Kidney epithelial cell (primary cell): ENCODE results near the gene SRCIN1. TPM values are rescaled to one million over a fixed set of nuclear protein-coding genes. Genes with fewer than 3 reads are reported as not detected.

Experiments used
- DNase-seq: peaks from one replicate; pipeline ENCODE4 v3.0.0-alpha.2; 2010; ENCODE audit warnings: low read depth
- H3K27me3 ChIP-seq: 2 replicates; pipeline ENCODE4 v1.6.0; 2011; ENCODE audit warnings: low read length; ENCODE audit not compliant: control insufficient read depth, insufficient read depth
- H3K36me3 ChIP-seq: 2 replicates; pipeline ENCODE4 v1.5.1; 2011; ENCODE audit warnings: low read length; ENCODE audit not compliant: control insufficient read depth, insufficient read depth
- H3K4me3 ChIP-seq: 2 replicates; pipeline ENCODE4 v1.5.1; 2011; ENCODE audit warnings: low read depth, mild to moderate bottlenecking, control low read depth, low read length
- CTCF ChIP-seq: IDR thresholded peaks from 2 replicates; pipeline ENCODE4 v1.5.1; 2011; ENCODE audit warnings: mild to moderate bottlenecking, moderate library complexity, low read length, control low read depth, inconsistent platforms; ENCODE audit not compliant: insufficient read depth, poor library complexity, severe bottlenecking
- total RNA-seq: library from RNA; depleted of rRNA; stranded (reverse); fragments of >200 nt; gene quantifications from 2 replicates; pipeline ENCODE4 v1.2.3, GENCODE V29; 2015

Gene SRCIN1
- total RNA-seq, 1 donor from 2014 or later = 0.84 TPM

GRCh38 chr17:38617074-38617860 is 11.5 kb upstream of the SRCIN1 start:
- TF ChIP-seq CTCF = no peak
- no peak overlapping the region for H3K4me3 ChIP-seq
- H3K36me3 ChIP-seq = no peaks in the 10 kb centered on the region
- peaks cover 22% of the 10 kb centered on the region for H3K27me3 ChIP-seq
- no peak for DNase-seq

GRCh38 chr17:38616361-38616760 is 10.6 kb upstream of the SRCIN1 start:
- TF ChIP-seq CTCF = no peak
- Histone ChIP-seq H3K27me3 (peaks cover 22% of the 10 kb centered on the region), H3K4me3 (no peak overlapping the region), H3K36me3 (no peaks in the 10 kb centered on the region)
- no peak for DNase-seq

- no peak for TF ChIP-seq CTCF
- Histone ChIP-seq H3K27me3 (peaks cover 28% of the 10 kb centered on the region), H3K4me3 (no peak overlapping the region), H3K36me3 (no peaks in the 10 kb centered on the region)
- DNase-seq = no peak
Measured at GRCh38 chr17:38613981-38614779, 8.4 kb upstream of the SRCIN1 start.

- no peaks in the 10 kb centered on the region for H3K36me3 ChIP-seq
- H3K4me3 ChIP-seq = no peak overlapping the region
- no peak for DNase-seq
- peaks cover 35% of the 10 kb centered on the region for H3K27me3 ChIP-seq
- TF ChIP-seq CTCF = no peak
Measured at GRCh38 chr17:38613525-38613980, 7.8 kb upstream of the SRCIN1 start.

GRCh38 chr17:38611872-38612376 is 6.2 kb upstream of the SRCIN1 start:
- no peak overlapping the region for H3K4me3 ChIP-seq
- no peaks in the 10 kb centered on the region for H3K36me3 ChIP-seq
- H3K27me3 ChIP-seq = peaks cover 44% of the 10 kb centered on the region
- DNase-seq = no peak
- no peak for TF ChIP-seq CTCF
